ENCODE measurements around the gene MN1.
A peak's percentile ranks its signal among the peaks of the same experiment; 100 is the strongest.

GRCh38 chr22:27802346-27803073 is 954 bp upstream of the MN1 start:
- TF ChIP-seq CTCF (IDR thresholded peaks at IDR 0.05; ENCODE audit: control extremely low read depth in 1 of 3, insufficient read depth in 1 of 3, low read depth in 1 of 3, low read length in 3 of 3) = no peak
- no peak for TF ChIP-seq GABPA (IDR thresholded peaks at IDR 0.05; ENCODE audit: borderline replicate concordance, insufficient read depth, low read length)
- peak; percentile 82 for TF ChIP-seq SUZ12 (IDR thresholded peaks at IDR 0.05; ENCODE audit: low read length)
- no peak for TF ChIP-seq ASH2L (IDR thresholded peaks at IDR 0.05; ENCODE audit: low read length)
- TF ChIP-seq SP2 (IDR thresholded peaks at IDR 0.05; ENCODE audit: low read length) = no peak
- TF ChIP-seq PHF8 (conservative IDR thresholded peaks at IDR 0.05; ENCODE audit: low read depth, low read length) = no peak
- no peak for TF ChIP-seq POLR2A (IDR thresholded peaks at IDR 0.05; ENCODE audit: control extremely low read depth in 1 of 2, low read depth in 2 of 2, low read length in 2 of 2)
- peak; percentile 64 for TF ChIP-seq EZH2 (IDR thresholded peaks at IDR 0.05; ENCODE audit: low read depth, low read length, severe bottlenecking)
- TF ChIP-seq SIX5 (IDR thresholded peaks at IDR 0.05; ENCODE audit: low read depth, low read length) = no peak
- TF ChIP-seq JUND (IDR thresholded peaks at IDR 0.05; ENCODE audit: low read length) = no peak
- no peak for TF ChIP-seq SP1 (IDR thresholded peaks at IDR 0.05; ENCODE audit: low read depth, low read length)
- no peak for TF ChIP-seq CBX5 (IDR thresholded peaks at IDR 0.05; ENCODE audit: low read depth, low read length)
